Neural cell (in vitro differentiated cells): ENCODE data around the gene C1S. TPM values are rescaled to one million over a fixed set of nuclear protein-coding genes. Genes with fewer than 3 reads are reported as not detected.

Experiments
- H2AFZ ChIP-seq: fragments of 200-600, 300-800 bp; sonication (generic), shearing (Covaris generic); 2 replicates; pipeline ENCODE4 v1.6.0; 2014; ENCODE audit warnings: low read depth, mild to moderate bottlenecking, antibody characterized with exemption, low read length, moderate library complexity
- H3F3A ChIP-seq: fragments of 200-600 bp; shearing (Covaris generic); 2 replicates; pipeline ENCODE4 v1.6.1; 2016; ENCODE audit warnings: mild to moderate bottlenecking, moderate library complexity, mixed read lengths, antibody characterized with exemption, low read length; ENCODE audit not compliant: insufficient read depth, poor library complexity, severe bottlenecking
- H3K27ac ChIP-seq: fragments of 200-600, 300-800 bp; sonication (generic), shearing (Covaris generic); 2 replicates; pipeline ENCODE4 v1.5.1; 2014; ENCODE audit warnings: mild to moderate bottlenecking, low read length, moderate library complexity
- H3K27me3 ChIP-seq: fragments of 300-800, 200-600 bp; sonication (generic), shearing (Covaris generic); 2 replicates; pipeline ENCODE4 v1.6.0; 2014; ENCODE audit warnings: mild to moderate bottlenecking, low read depth, low read length, moderate library complexity; ENCODE audit not compliant: insufficient read depth
- H3K36me3 ChIP-seq: fragments of 300-800, 200-600 bp; sonication (generic), shearing (Covaris generic); 2 replicates; pipeline ENCODE4 v1.5.1; 2014; ENCODE audit warnings: mild to moderate bottlenecking, antibody characterized with exemption, low read length, moderate library complexity; ENCODE audit not compliant: insufficient read depth
- H3K4me2 ChIP-seq: fragments of 300-800, 200-600 bp; sonication (generic), shearing (Covaris generic); 2 replicates; pipeline ENCODE4 v1.6.0; 2014; ENCODE audit warnings: mild to moderate bottlenecking, low read length
- H3K4me3 ChIP-seq: fragments of 300-800, 200-600 bp; sonication (generic), shearing (Covaris generic); 2 replicates; pipeline ENCODE4 v1.5.1; 2014; ENCODE audit warnings: mild to moderate bottlenecking, low read length, moderate library complexity
- H3K79me2 ChIP-seq: fragments of 200-600 bp; shearing (Covaris generic); replicated peaks from 2 replicates; pipeline ENCODE4 v1.6.0; 2014; ENCODE audit warnings: mild to moderate bottlenecking, low read length, moderate library complexity; ENCODE audit not compliant: insufficient read depth
- H3K9ac ChIP-seq: fragments of 300-800, 200-600 bp; sonication (generic), shearing (Covaris generic); 2 replicates; pipeline ENCODE4 v1.6.1; 2016; ENCODE audit warnings: mild to moderate bottlenecking, low read length, mixed read lengths
- H3K9me2 ChIP-seq: fragments of 200-600 bp; shearing (Covaris generic); 2 replicates; pipeline ENCODE4 v1.6.1; 2016; ENCODE audit warnings: mild to moderate bottlenecking, low read length, mixed read lengths; ENCODE audit not compliant: insufficient read depth
- H3K9me3 ChIP-seq: fragments of 200-600, 300-800 bp; sonication (generic), shearing (Covaris generic); 2 replicates; pipeline ENCODE4 v1.6.1; 2016; ENCODE audit warnings: mild to moderate bottlenecking, mixed run types, low read length, moderate library complexity, mixed read lengths
- H4K20me1 ChIP-seq: fragments of 200-600 bp; shearing (Covaris generic); 2 replicates; pipeline ENCODE4 v1.6.1; 2016; ENCODE audit warnings: mild to moderate bottlenecking, mixed run types; ENCODE audit not compliant: insufficient read depth
- EP300 ChIP-seq: fragments of 450-650 bp; conservative IDR thresholded peaks from 2 replicates; pipeline ENCODE4 v1.6.1; 2014; ENCODE audit warnings: antibody characterized with exemption, mild to moderate bottlenecking, moderate library complexity; ENCODE audit not compliant: poor library complexity, severe bottlenecking
- EZH2 ChIP-seq: fragments of 200-600, 300-800 bp; shearing (Covaris generic), sonication (generic); IDR thresholded peaks from 2 replicates; pipeline ENCODE4 v1.6.1; 2014; ENCODE audit warnings: antibody characterized with exemption, low read length, borderline replicate concordance, mild to moderate bottlenecking; ENCODE audit not compliant: insufficient read depth, poor library complexity, severe bottlenecking
- MXI1 ChIP-seq: fragments of 450-650 bp; conservative IDR thresholded peaks from 2 replicates; pipeline ENCODE4 v1.6.1; 2014; ENCODE audit warnings: antibody characterized with exemption, mild to moderate bottlenecking; ENCODE audit not compliant: poor library complexity, severe bottlenecking
- POLR2AphosphoS5 ChIP-seq: IDR thresholded peaks from 2 replicates; pipeline ENCODE4 v1.6.1; 2012
- RAD21 ChIP-seq: fragments of 450-650 bp; conservative IDR thresholded peaks from 2 replicates; pipeline ENCODE4 v1.6.1; 2014; ENCODE audit warnings: antibody characterized with exemption, mild to moderate bottlenecking, moderate library complexity
- REST ChIP-seq: IDR thresholded peaks from 2 replicates; pipeline ENCODE4 v1.6.1; 2012; ENCODE audit warnings: borderline replicate concordance
- SMC3 ChIP-seq: fragments of 450-650 bp; conservative IDR thresholded peaks from 2 replicates; pipeline ENCODE4 v1.6.1; 2014; ENCODE audit warnings: antibody characterized with exemption, mild to moderate bottlenecking, moderate library complexity; ENCODE audit not compliant: poor library complexity
- TAF1 ChIP-seq: IDR thresholded peaks from 2 replicates; pipeline ENCODE4 v1.6.1; 2012; ENCODE audit warnings: low read depth
- polyA plus RNA-seq: library from polyadenylated mRNA; depleted of rRNA; stranded (reverse); fragments of >200 nt; gene quantifications from 2 replicates; pipeline ENCODE4 v1.2.3, GENCODE V29; 2014
- TF ChIP-seq, protein P1 (sequence below): fragments of 450-650 bp; IDR thresholded peaks from 2 replicates; pipeline ENCODE4 v1.5.1; 2014; ENCODE audit warnings: antibody characterized with exemption, mild to moderate bottlenecking, moderate library complexity; ENCODE audit not compliant: poor library complexity, severe bottlenecking

C1S gene
- polyA plus RNA-seq, 1 donor from 2014 or later = 4.9 TPM

GRCh38 chr12:7075518-7075917 is 15.0 kb downstream of the C1S start:
- no peaks in the 10 kb centered on the region for H3K9me2 ChIP-seq

DNA sequence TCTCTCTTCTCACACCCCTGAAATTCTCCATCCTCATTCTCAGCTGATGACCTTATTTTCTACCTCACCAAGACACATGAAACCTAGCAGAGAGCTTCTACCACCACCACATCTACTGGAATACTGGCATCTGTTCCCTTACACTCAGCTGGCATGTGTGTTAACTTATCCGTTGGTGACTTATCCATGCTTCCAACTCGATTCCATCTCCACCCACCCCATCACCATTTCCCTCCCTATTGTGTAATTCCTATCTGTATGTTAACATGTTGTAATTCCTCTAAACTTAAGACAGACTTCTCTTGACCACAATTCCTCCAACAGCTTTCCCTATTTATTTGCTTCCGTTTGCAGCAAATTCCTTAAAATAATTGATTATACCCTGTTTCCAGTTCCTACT is 15.4 kb downstream of the C1S start:
- H3K27ac ChIP-seq = no peak overlapping the region
- H4K20me1 ChIP-seq = no peaks in the 10 kb centered on the region
- no peaks in the 10 kb centered on the region for H3K9me3 ChIP-seq
- no peaks in the 10 kb centered on the region for H3K9me2 ChIP-seq
- no peaks in the 10 kb centered on the region for H3K36me3 ChIP-seq
- no peaks in the 10 kb centered on the region for H3F3A ChIP-seq
- H3K27me3 ChIP-seq = no peaks in the 10 kb centered on the region
- no peaks in the 10 kb centered on the region for H3K79me2 ChIP-seq
- no peak overlapping the region for H3K4me3 ChIP-seq
- H3K4me2 ChIP-seq = no peak overlapping the region
- H2AFZ ChIP-seq = no peak overlapping the region
- H3K9ac ChIP-seq = no peak overlapping the region
- no peak for TF ChIP-seq SMC3
- TF ChIP-seq TAF1 = no peak
- TF ChIP-seq EP300 = no peak
- TF ChIP-seq EZH2 = no peak
- no peak for TF ChIP-seq REST
- no peak for TF ChIP-seq RAD21
- no peak for TF ChIP-seq MXI1
- TF ChIP-seq POLR2AphosphoS5 = no peak

More at GRCh38 chr12:7075518-7075917, 15.0 kb downstream of the C1S start:
- H3F3A ChIP-seq = no peaks in the 10 kb centered on the region
- H3K4me3 ChIP-seq = no peak overlapping the region
- no peaks in the 10 kb centered on the region for H3K9me3 ChIP-seq
- no peak overlapping the region for H3K27ac ChIP-seq
- H3K27me3 ChIP-seq = no peaks in the 10 kb centered on the region
- no peak overlapping the region for H3K9ac ChIP-seq
- no peaks in the 10 kb centered on the region for H4K20me1 ChIP-seq
- TF ChIP-seq EZH2 (no peak), EP300 (no peak), POLR2AphosphoS5 (no peak), REST (no peak), TAF1 (no peak), MXI1 (no peak), RAD21 (no peak), SMC3 (no peak)
- TF ChIP-seq, protein P1, sequence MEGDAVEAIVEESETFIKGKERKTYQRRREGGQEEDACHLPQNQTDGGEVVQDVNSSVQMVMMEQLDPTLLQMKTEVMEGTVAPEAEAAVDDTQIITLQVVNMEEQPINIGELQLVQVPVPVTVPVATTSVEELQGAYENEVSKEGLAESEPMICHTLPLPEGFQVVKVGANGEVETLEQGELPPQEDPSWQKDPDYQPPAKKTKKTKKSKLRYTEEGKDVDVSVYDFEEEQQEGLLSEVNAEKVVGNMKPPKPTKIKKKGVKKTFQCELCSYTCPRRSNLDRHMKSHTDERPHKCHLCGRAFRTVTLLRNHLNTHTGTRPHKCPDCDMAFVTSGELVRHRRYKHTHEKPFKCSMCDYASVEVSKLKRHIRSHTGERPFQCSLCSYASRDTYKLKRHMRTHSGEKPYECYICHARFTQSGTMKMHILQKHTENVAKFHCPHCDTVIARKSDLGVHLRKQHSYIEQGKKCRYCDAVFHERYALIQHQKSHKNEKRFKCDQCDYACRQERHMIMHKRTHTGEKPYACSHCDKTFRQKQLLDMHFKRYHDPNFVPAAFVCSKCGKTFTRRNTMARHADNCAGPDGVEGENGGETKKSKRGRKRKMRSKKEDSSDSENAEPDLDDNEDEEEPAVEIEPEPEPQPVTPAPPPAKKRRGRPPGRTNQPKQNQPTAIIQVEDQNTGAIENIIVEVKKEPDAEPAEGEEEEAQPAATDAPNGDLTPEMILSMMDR = no peak
- H2AFZ ChIP-seq = no peak overlapping the region
- no peaks in the 10 kb centered on the region for H3K79me2 ChIP-seq
- H3K36me3 ChIP-seq = no peaks in the 10 kb centered on the region
- no peak overlapping the region for H3K4me2 ChIP-seq
